IMR-90 (cell line): ENCODE results near the gene SLC25A12. TPM values are rescaled to one million over a fixed set of nuclear protein-coding genes. Genes with fewer than 3 reads are reported as not detected.
A peak's percentile ranks its signal among the peaks of the same experiment; 100 is the strongest.

Experiments used
- ATAC-seq: fragments of 200-7000 bp; cut with Tn5 transposase; 2 replicates; pipeline ENCODE4 v1.9.1; 2020; ENCODE audit warnings: low read depth, mild to moderate bottlenecking, moderate library complexity
- BruUV-seq: library from RNA; stranded (reverse); fragments of 400-500 nt; replicated peaks from 2 replicates; lab custom pipeline; 2021; lab: Mats Ljungman, UMichigan
- CTCF ChIA-PET: fragments of 300-600 bp; formaldehyde crosslinking; extraction: SDS; loops from one replicate; lab custom pipeline; 2021; ENCODE audit warnings: antibody characterized with exemption; lab: Yijun Ruan, JAX
- POLR2A ChIA-PET: fragments of 300-600 bp; sonication (Branson Sonifier 250); formaldehyde crosslinking; loops from one replicate; lab custom pipeline; 2022; ENCODE audit warnings: antibody characterized with exemption; ENCODE audit not compliant: unreplicated experiment; lab: Charles Lee
- DNase-seq: peaks from one replicate; pipeline ENCODE4 v3.0.0; 2013
- H2AFZ ChIP-seq: replicated peaks from 2 replicates; pipeline ENCODE3; 2013; ENCODE audit warnings: low read length, mild to moderate bottlenecking; ENCODE audit not compliant: poor library complexity
- H2AK5ac ChIP-seq: 2 replicates; pipeline ENCODE4 v1.6.1; 2013; ENCODE audit warnings: low read depth, low read length, inconsistent platforms
- H2AK9ac ChIP-seq: replicated peaks from 2 replicates; pipeline ENCODE3; 2013; ENCODE audit warnings: mild to moderate bottlenecking, low read depth, low read length, moderate library complexity; ENCODE audit not compliant: poor library complexity
- H2BK120ac ChIP-seq: 2 replicates; pipeline ENCODE4 v1.6.1; 2013; ENCODE audit warnings: low read depth, low read length, inconsistent platforms
- H2BK15ac ChIP-seq: 3 replicates; pipeline ENCODE4 v1.6.1; 2013; ENCODE audit warnings: low read depth, low read length, inconsistent platforms
- H2BK20ac ChIP-seq: 2 replicates; pipeline ENCODE4 v1.6.1; 2013; ENCODE audit warnings: low read depth, mild to moderate bottlenecking, inconsistent platforms, low read length, moderate library complexity
- H2BK5ac ChIP-seq: 2 replicates; pipeline ENCODE4 v1.6.1; 2013; ENCODE audit warnings: mild to moderate bottlenecking, low read depth, low read length, inconsistent platforms; ENCODE audit not compliant: poor library complexity, severe bottlenecking
- H3K14ac ChIP-seq: replicated peaks from 2 replicates; pipeline ENCODE4 v1.6.1; 2013; ENCODE audit warnings: low read depth, low read length, inconsistent platforms
- H3K18ac ChIP-seq: 2 replicates; pipeline ENCODE4 v1.6.1; 2013; ENCODE audit warnings: low read depth, low read length, control low read depth
- H3K23ac ChIP-seq: 2 replicates; pipeline ENCODE4 v1.6.1; 2013; ENCODE audit warnings: low read depth, low read length, inconsistent platforms
- H3K27ac ChIP-seq: 2 replicates; pipeline ENCODE4 v1.5.1; 2013; ENCODE audit warnings: mild to moderate bottlenecking, control low read depth, low read length; ENCODE audit not compliant: insufficient read depth
- H3K27me3 ChIP-seq: 2 replicates; pipeline ENCODE4 v1.6.1; 2013; ENCODE audit warnings: low read length; ENCODE audit not compliant: control insufficient read depth, insufficient read depth
- H3K36me3 ChIP-seq: 2 replicates; pipeline ENCODE4 v1.6.1; 2013; ENCODE audit warnings: low read length, mixed read lengths; ENCODE audit not compliant: control insufficient read depth, insufficient read depth
- H3K4ac ChIP-seq: 2 replicates; pipeline ENCODE4 v1.6.1; 2013; ENCODE audit warnings: low read depth, low read length, inconsistent platforms
- H3K4me1 ChIP-seq: 2 replicates; pipeline ENCODE4 v1.6.1; 2013; ENCODE audit warnings: low read length, mixed read lengths; ENCODE audit not compliant: control insufficient read depth, insufficient read depth
- H3K4me2 ChIP-seq: 2 replicates; pipeline ENCODE4 v1.6.1; 2013; ENCODE audit warnings: low read depth, mild to moderate bottlenecking, control low read depth, low read length, moderate library complexity
- H3K4me3 ChIP-seq: 2 replicates; pipeline ENCODE4 v1.5.1; 2013; ENCODE audit warnings: low read depth, mild to moderate bottlenecking, control low read depth, low read length, moderate library complexity; ENCODE audit not compliant: insufficient read depth
- H3K56ac ChIP-seq: 2 replicates; pipeline ENCODE4 v1.6.1; 2013; ENCODE audit warnings: low read length, inconsistent platforms; ENCODE audit not compliant: insufficient read depth; ENCODE audit errors: extremely low read depth
- H3K79me1 ChIP-seq, 2 experiments: 2 replicates each; pipeline ENCODE4 v1.6.1; 2013; ENCODE audit warnings: low read length in 2 of 2, inconsistent platforms in 1 of 2, low read depth in 1 of 2
- H3K9ac ChIP-seq: 2 replicates; pipeline ENCODE4 v1.6.1; 2013; ENCODE audit warnings: low read depth, low read length, control low read depth
- H3K9me1 ChIP-seq: 2 replicates; pipeline ENCODE4 v1.6.1; 2013; ENCODE audit warnings: low read length, inconsistent platforms; ENCODE audit not compliant: insufficient read depth
- H3K9me3 ChIP-seq: 2 replicates; pipeline ENCODE4 v1.6.1; 2013; ENCODE audit warnings: low read length; ENCODE audit not compliant: control insufficient read depth, insufficient read depth
- H4K20me1 ChIP-seq: 2 replicates; pipeline ENCODE4 v1.6.1; 2013; ENCODE audit warnings: low read length, inconsistent platforms; ENCODE audit not compliant: insufficient read depth
- H4K5ac ChIP-seq: 2 replicates; pipeline ENCODE4 v1.6.1; 2013; ENCODE audit warnings: mild to moderate bottlenecking, low read depth, low read length, control low read depth
- H4K8ac ChIP-seq, 2 experiments: 2 replicates each; pipeline ENCODE4 v1.6.1; 2013; ENCODE audit warnings: low read depth in 2 of 2, low read length in 2 of 2, control low read depth in 1 of 2, inconsistent platforms in 1 of 2
- H4K91ac ChIP-seq: 2 replicates; pipeline ENCODE4 v1.6.1; 2013; ENCODE audit warnings: low read depth, low read length, inconsistent platforms; ENCODE audit not compliant: insufficient read depth
- BHLHE40 ChIP-seq: fragments of 150-350 bp; IDR thresholded peaks from 2 replicates; pipeline ENCODE4 v1.6.1; 2016; ENCODE audit warnings: mild to moderate bottlenecking, low read depth, low read length
- CHD1 ChIP-seq: IDR thresholded peaks from 2 replicates; pipeline ENCODE4 v1.6.1; 2012; ENCODE audit warnings: low read depth, low read length, improper control_type of control experiment
- FOS ChIP-seq: fragments of 150-350 bp; IDR thresholded peaks from 2 replicates; pipeline ENCODE4 v1.6.1; 2016; ENCODE audit warnings: low read depth, low read length
- MAZ ChIP-seq: IDR thresholded peaks from 2 replicates; pipeline ENCODE4 v1.6.1; 2012; ENCODE audit warnings: low read depth, mild to moderate bottlenecking, low read length, improper control_type of control experiment, moderate library complexity, borderline replicate concordance
- MXI1 ChIP-seq: IDR thresholded peaks from 2 replicates; pipeline ENCODE4 v1.6.1; 2012; ENCODE audit warnings: low read depth, mild to moderate bottlenecking, low read length, moderate library complexity, borderline replicate concordance
- POLR2A ChIP-seq: IDR thresholded peaks from 2 replicates; pipeline ENCODE4 v1.6.1; 2012; ENCODE audit warnings: mild to moderate bottlenecking, low read depth, low read length
- RAD21 ChIP-seq: IDR thresholded peaks from 2 replicates; pipeline ENCODE4 v1.6.1; 2012; ENCODE audit warnings: low read length, improper control_type of control experiment
- RCOR1 ChIP-seq: IDR thresholded peaks from 2 replicates; pipeline ENCODE4 v1.6.1; 2012; ENCODE audit warnings: mild to moderate bottlenecking, low read length, improper control_type of control experiment; ENCODE audit not compliant: insufficient replicate concordance
- RFX5 ChIP-seq: IDR thresholded peaks from 2 replicates; pipeline ENCODE4 v1.8.0; 2012; ENCODE audit warnings: low read depth, mild to moderate bottlenecking, low read length, moderate library complexity
- SMC3 ChIP-seq: fragments of 150-350 bp; IDR thresholded peaks from 2 replicates; pipeline ENCODE4 v1.6.1; 2016; ENCODE audit warnings: low read depth, mild to moderate bottlenecking, antibody characterized with exemption, low read length, moderate library complexity
- whole genome bisulfite sequencing, 2 experiments: methylation state at CpG; one replicate each; pipeline versions ENCODE4 v1.1.5 to v1.1.7; 2013; ENCODE audit warnings: missing lambda C conversion rate in 2 of 2; ENCODE audit not compliant: insufficient read length in 1 of 2; ENCODE audit errors: extremely low coverage in 2 of 2; 5-methylcytosine and 5-hydroxymethylcytosine counted together
- dilution Hi-C: fragments of 300-500 bp; cut with HindIII; formaldehyde crosslinking; loops from one replicate; pipeline ENCODE4 v1.14.3; 2018; ENCODE audit warnings: low sequenced_read_pairs; ENCODE audit not compliant: unreplicated experiment
- in situ Hi-C: fragments of 300-500 bp; cut with MboI; formaldehyde crosslinking; loops from 3 replicates; pipeline ENCODE4 v1.14.3; 2019; ENCODE audit warnings: low sequenced_read_pairs, inconsistent platforms, mixed read lengths
- intact Hi-C: fragments of 100-400 bp; cut with micrococcal nuclease; formaldehyde crosslinking; loops from 2 replicates; pipeline ENCODE4 v1.10.0; 2022
- polyA plus RNA-seq, 3 experiments: library from polyadenylated mRNA; depleted of rRNA; stranded (reverse); fragments of >200 nt; gene quantifications; 2 replicates each; pipeline ENCODE4 v1.2.3, GENCODE V29; 2012; ENCODE audit warnings: low replicate concordance in 1 of 3
- total RNA-seq: library from RNA; depleted of rRNA; stranded (reverse); fragments of >200 nt; gene quantifications from 2 replicates; pipeline ENCODE4 v1.2.3, GENCODE V29; 2012

Gene SLC25A12
- total and polyA plus RNA-seq, 2 of the 4 experiments (the other 2 are of a cell fraction), result 16.3 to 17.6 TPM

- Histone ChIP-seq H3K9ac (no peak overlapping the region), H3K27ac (no peak overlapping the region), H4K91ac (no peak overlapping the region), H3K4ac (no peak overlapping the region), H2AK5ac (no peak overlapping the region), H4K5ac (no peak overlapping the region), H3K56ac (no peak overlapping the region), H3K27me3 (no peaks in the 10 kb centered on the region), H3K9me3 (no peaks in the 10 kb centered on the region), H2BK15ac (no peak overlapping the region), H4K20me1 (no peaks in the 10 kb centered on the region), H3K9me1 (peaks cover 7% of the 10 kb centered on the region), H3K23ac (no peak overlapping the region), H2BK5ac (no peak overlapping the region), H3K14ac (no peak overlapping the region), H3K4me2 (no peak overlapping the region), H3K4me3 (no peak overlapping the region), H4K8ac (no peak overlapping the region), H3K36me3 (no peaks in the 10 kb centered on the region; the same call in 1 of the 2 replicates), H2AFZ (no peak overlapping the region), H3K18ac (no peak overlapping the region), H3K4me1 (peaks cover 5% of the 10 kb centered on the region), H2BK20ac (no peak overlapping the region), H2AK9ac (no peak overlapping the region), H2BK120ac (no peak overlapping the region), H3K79me1 (no peaks in the 10 kb centered on the region)
- BruUV-seq, result no TSS peak
- dilution Hi-C loops, result no loop called here
- CTCF ChIA-PET, result interaction anchor here (0.7 to 1.9 kb wide), 4 partner anchors 10 to 275 kb away, joined by 3 to 4 read pairs (median 3); no protein-coding TSS in a partner anchor
- TF ChIP-seq MXI1 (no peak), CHD1 (no peak), RFX5 (no peak), FOS (no peak), RAD21 (no peak), POLR2A (no peak), RCOR1 (no peak), BHLHE40 (no peak), SMC3 (no peak), MAZ (no peak)
- in situ Hi-C loops, result no loop called here
- intact Hi-C loops, result no loop called here
- ATAC-seq, result no peak
- no CpG with 5 or more reads among the region's 6 CpGs for WGBS, 2 experiments
- peak; percentile 6 for DNase-seq
- POLR2A ChIA-PET, result no interaction called here
Measured at GRCh38 chr2:171793691-171794678, 100.1 kb downstream of the SLC25A12 start.
